ENCODE measurements around the gene TMEM107.

The TMEM107 gene

DNA sequence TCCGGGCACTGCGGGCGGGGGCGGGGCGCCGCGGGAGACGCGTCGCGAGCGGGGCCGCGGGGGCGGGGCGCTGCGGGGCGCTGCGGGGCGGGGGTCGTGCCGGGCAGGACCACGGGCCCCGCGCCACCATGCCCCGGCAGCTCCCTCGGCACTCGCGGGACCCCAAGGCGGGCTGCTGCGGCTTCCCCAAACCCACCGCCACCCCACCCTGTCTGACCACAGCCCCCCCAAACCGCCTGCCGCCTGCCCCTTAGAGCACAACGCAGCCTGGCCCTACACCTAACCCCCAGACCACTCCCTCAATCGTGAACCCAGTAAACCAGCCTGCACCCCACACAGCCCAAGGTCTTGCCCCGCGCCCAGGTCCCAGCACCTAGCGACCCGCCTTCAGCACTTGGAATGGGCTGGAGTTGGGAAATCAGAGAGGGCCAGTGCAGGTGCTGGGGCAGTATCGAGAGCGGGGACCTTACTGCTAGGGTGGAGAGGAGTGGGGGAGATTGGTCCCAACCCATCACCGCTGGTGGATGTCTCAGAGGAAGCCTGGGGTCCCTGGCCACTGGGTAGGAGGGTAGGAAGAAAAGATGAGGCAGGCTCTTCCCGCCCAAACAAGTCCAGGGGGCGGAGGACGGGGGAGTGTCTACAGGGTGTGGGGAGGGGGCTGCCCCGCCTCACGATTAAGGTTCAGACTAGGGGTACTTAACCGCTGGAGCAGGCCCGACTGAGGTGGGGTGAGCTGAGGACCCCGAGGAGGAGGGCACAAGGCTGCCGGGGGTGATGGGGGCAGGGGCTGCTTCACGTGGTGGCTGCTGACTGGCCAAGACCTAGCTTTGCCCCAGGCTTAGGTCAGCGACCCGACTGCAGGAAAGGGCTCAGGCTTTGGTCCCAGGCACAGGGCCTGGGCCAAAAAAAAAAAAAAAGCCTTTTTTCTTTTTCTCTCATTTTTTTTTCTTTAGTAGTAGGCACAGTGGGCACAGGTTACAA is 12.9 kb downstream of the TMEM107 start:
- no peak for TF ChIP-seq FOXP2 (optimal IDR thresholded peaks at IDR 0.05; ENCODE audit: borderline replicate concordance, extremely low read depth, extremely low read length, insufficient read depth)
- TF ChIP-seq POLR2AphosphoS5 (IDR thresholded peaks at IDR 0.05; ENCODE audit: low read depth, low read length): no peak
- no peak for TF ChIP-seq REST (IDR thresholded peaks at IDR 0.05; ENCODE audit: insufficient read depth in 1 of 2, low read depth in 2 of 2, low read length in 2 of 2)
- TF ChIP-seq SIN3A (IDR thresholded peaks at IDR 0.05; ENCODE audit: borderline replicate concordance, insufficient read depth, low read length): no peak
- no peak for TF ChIP-seq TAF1 (IDR thresholded peaks at IDR 0.05; ENCODE audit: borderline replicate concordance, insufficient read depth, low read length)

GRCh38 chr17:8162233-8162996 is 13.8 kb downstream of the TMEM107 start, which contains the start of gene VAMP2:
Gene VAMP2, minus strand, starts transcription at chr17:8162948. Its CDS starts 69 bp downstream, at chr17:8162879.
- TF ChIP-seq TAF1 (IDR thresholded peaks at IDR 0.05; ENCODE audit: borderline replicate concordance, insufficient read depth, low read length) (peak; percentile 54; the same call in 1 of the 2 replicates), SIN3A (IDR thresholded peaks at IDR 0.05; ENCODE audit: borderline replicate concordance, insufficient read depth, low read length) (0 out of 2 replicates have a peak, but pooled peaks have one; percentile 38), FOXP2 (optimal IDR thresholded peaks at IDR 0.05; ENCODE audit: borderline replicate concordance, extremely low read depth, extremely low read length, insufficient read depth) (peak; percentile 77), REST (IDR thresholded peaks at IDR 0.05; ENCODE audit: insufficient read depth in 1 of 2, low read depth in 2 of 2, low read length in 2 of 2) (no peak), POLR2AphosphoS5 (IDR thresholded peaks at IDR 0.05; ENCODE audit: low read depth, low read length) (peak; percentile 55; the same call in 1 of the 2 replicates)

GRCh38 chr17:8161289-8162232 is 14.6 kb downstream of the TMEM107 start:
- TF ChIP-seq TAF1 (IDR thresholded peaks at IDR 0.05; ENCODE audit: borderline replicate concordance, insufficient read depth, low read length) (no peak), REST (IDR thresholded peaks at IDR 0.05; ENCODE audit: insufficient read depth in 1 of 2, low read depth in 2 of 2, low read length in 2 of 2) (no peak), POLR2AphosphoS5 (IDR thresholded peaks at IDR 0.05; ENCODE audit: low read depth, low read length) (no peak), SIN3A (IDR thresholded peaks at IDR 0.05; ENCODE audit: borderline replicate concordance, insufficient read depth, low read length) (no peak), FOXP2 (optimal IDR thresholded peaks at IDR 0.05; ENCODE audit: borderline replicate concordance, extremely low read depth, extremely low read length, insufficient read depth) (no peak)

DNA sequence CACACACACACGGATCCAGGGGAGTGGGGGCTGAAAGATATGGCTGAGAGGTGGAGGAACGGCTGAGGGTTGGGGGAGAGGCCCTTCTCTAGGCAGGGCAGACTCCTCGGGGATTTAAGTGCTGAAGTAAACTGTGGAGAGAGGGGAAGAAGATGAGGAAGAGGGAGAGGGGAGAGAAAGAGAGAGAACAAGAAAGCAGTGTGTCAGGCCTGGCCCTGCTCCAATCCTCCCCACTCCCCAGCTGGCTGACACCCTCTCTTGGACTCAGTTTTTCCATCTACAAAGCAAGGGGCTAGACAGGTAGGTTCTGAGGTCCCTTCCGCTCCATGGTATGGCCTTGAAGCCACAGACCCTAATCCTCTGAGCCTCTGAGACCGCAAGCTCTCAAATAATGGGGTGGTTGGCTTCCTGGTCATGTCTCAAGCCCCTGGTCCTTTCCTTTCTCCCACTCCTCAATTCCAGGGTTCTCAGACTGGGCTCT is 15.4 kb downstream of the TMEM107 start:
- TF ChIP-seq POLR2AphosphoS5 (IDR thresholded peaks at IDR 0.05; ENCODE audit: low read depth, low read length) (no peak), TAF1 (IDR thresholded peaks at IDR 0.05; ENCODE audit: borderline replicate concordance, insufficient read depth, low read length) (no peak), FOXP2 (optimal IDR thresholded peaks at IDR 0.05; ENCODE audit: borderline replicate concordance, extremely low read depth, extremely low read length, insufficient read depth) (no peak), SIN3A (IDR thresholded peaks at IDR 0.05; ENCODE audit: borderline replicate concordance, insufficient read depth, low read length) (no peak), REST (IDR thresholded peaks at IDR 0.05; ENCODE audit: insufficient read depth in 1 of 2, low read depth in 2 of 2, low read length in 2 of 2) (no peak)
